ENCODE results near the gene SFXN5. TPM values are rescaled to one million over a fixed set of nuclear protein-coding genes. Genes with fewer than 3 reads are reported as not detected.

SFXN5 gene
- total RNA-seq, 1 experiment from 2014 or later = 15.2 TPM

DNA sequence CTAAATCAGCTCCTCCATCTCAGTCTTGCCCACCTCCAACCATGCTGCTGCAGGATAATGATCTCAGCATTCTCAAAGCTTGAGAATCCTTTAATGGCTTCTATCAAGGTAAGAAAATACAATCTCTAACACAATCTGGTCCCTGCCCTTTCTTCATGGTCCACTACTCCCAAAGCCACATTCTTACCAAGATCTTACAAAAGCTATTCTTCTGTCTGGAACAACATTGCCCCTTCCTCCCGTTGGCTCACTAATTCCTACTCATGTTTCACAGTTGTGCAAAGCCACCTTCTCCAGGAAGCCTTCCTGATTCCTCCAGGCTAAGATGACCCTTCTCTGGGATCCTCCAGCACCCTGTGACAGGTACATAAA, 5.9 kb upstream of the SFXN5 start:
- Histone ChIP-seq H3K27me3 (ENCODE audit: insufficient read depth, low read depth) (no peaks in the 10 kb centered on the region), H3K36me3 (ENCODE audit: low read depth) (no peaks in the 10 kb centered on the region), H3F3A (ENCODE audit: insufficient read depth, low read depth) (no peaks in the 10 kb centered on the region), H2AFZ (no peak overlapping the region), H3K9me2 (ENCODE audit: insufficient read depth) (no peaks in the 10 kb centered on the region), H3K4me1 (replicated peaks; ENCODE audit: insufficient read depth) (no peaks in the 10 kb centered on the region), H4K20me1 (ENCODE audit: insufficient read depth) (no peaks in the 10 kb centered on the region; the same call in 1 of the 2 replicates), H3K4me3 (no peak overlapping the region), H3K4me2 (no peak overlapping the region), H3K9me3 (ENCODE audit: insufficient read depth, low read depth) (no peaks in the 10 kb centered on the region), H3K27ac (no peak overlapping the region), H3K79me2 (ENCODE audit: low read depth) (no peaks in the 10 kb centered on the region)
- intact Hi-C loops (cut with micrococcal nuclease; ENCODE audit: unreplicated experiment) = no loop called here
- DNase-seq = no peak
- ChIA-PET POLR2A (ENCODE audit: unreplicated experiment) (no interaction called here), CTCF (no interaction called here)
- BruUV-seq (replicated peaks) = no TSS peak
- TF ChIP-seq, protein P1, sequence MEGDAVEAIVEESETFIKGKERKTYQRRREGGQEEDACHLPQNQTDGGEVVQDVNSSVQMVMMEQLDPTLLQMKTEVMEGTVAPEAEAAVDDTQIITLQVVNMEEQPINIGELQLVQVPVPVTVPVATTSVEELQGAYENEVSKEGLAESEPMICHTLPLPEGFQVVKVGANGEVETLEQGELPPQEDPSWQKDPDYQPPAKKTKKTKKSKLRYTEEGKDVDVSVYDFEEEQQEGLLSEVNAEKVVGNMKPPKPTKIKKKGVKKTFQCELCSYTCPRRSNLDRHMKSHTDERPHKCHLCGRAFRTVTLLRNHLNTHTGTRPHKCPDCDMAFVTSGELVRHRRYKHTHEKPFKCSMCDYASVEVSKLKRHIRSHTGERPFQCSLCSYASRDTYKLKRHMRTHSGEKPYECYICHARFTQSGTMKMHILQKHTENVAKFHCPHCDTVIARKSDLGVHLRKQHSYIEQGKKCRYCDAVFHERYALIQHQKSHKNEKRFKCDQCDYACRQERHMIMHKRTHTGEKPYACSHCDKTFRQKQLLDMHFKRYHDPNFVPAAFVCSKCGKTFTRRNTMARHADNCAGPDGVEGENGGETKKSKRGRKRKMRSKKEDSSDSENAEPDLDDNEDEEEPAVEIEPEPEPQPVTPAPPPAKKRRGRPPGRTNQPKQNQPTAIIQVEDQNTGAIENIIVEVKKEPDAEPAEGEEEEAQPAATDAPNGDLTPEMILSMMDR (conservative IDR thresholded peaks at IDR 0.05) = no peak
- no peak for TF ChIP-seq EZH2 (IDR thresholded peaks at IDR 0.05; ENCODE audit: low read depth)

DNA sequence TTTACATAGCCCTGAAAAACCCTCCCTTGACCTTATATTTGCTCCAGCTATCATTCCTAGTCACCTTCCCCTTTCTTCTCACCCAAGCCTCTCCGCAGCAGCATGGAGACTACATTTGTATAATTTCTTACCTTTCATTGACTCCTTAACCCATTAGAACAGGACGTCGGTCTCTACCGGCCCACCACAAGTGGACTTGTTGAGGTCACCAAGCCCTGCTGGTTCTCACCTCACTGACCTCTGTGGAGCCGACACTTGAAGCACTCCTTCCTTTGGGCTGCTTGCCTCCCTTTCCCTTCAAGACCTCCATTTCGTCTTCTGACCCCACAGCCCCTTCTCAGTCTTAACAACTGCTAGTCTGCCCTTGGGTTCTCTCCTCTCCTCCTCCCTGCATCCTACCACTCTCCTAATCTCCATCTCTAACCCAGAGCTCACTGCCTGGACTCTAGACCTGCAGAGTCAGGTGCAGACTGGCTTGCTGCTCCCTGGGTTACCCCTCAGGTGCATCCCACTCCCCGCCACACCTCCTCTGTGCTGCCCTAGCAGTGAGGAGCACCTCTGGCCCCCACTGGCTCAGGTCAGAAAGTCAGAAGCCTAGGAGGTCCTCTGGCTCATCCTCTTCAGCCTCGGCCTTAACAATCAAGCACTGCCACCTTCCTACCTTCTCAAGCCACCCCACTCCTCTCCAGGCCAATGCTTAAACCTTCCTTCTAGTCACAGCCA, 5.3 kb upstream of the SFXN5 start:
- Histone ChIP-seq H3K4me1 (replicated peaks; ENCODE audit: insufficient read depth) (no peaks in the 10 kb centered on the region), H3K27me3 (ENCODE audit: insufficient read depth, low read depth) (no peaks in the 10 kb centered on the region), H3K9me2 (ENCODE audit: insufficient read depth) (no peaks in the 10 kb centered on the region), H3K79me2 (ENCODE audit: low read depth) (no peaks in the 10 kb centered on the region), H4K20me1 (ENCODE audit: insufficient read depth) (no peaks in the 10 kb centered on the region), H3K4me2 (no peak overlapping the region), H3K36me3 (ENCODE audit: low read depth) (no peaks in the 10 kb centered on the region), H3K27ac (no peak overlapping the region), H2AFZ (no peak overlapping the region), H3K4me3 (no peak overlapping the region), H3F3A (ENCODE audit: insufficient read depth, low read depth) (no peaks in the 10 kb centered on the region), H3K9me3 (ENCODE audit: insufficient read depth, low read depth) (no peaks in the 10 kb centered on the region)
- BruUV-seq (replicated peaks) = no TSS peak
- POLR2A ChIA-PET (ENCODE audit: unreplicated experiment) = no interaction called here
- intact Hi-C loops (cut with micrococcal nuclease; ENCODE audit: unreplicated experiment) = no loop called here
- no peak for DNase-seq
- TF ChIP-seq, protein P1 (conservative IDR thresholded peaks at IDR 0.05) = no peak
- no peak for TF ChIP-seq EZH2 (IDR thresholded peaks at IDR 0.05; ENCODE audit: low read depth)
- CTCF ChIA-PET = no interaction called here

DNA sequence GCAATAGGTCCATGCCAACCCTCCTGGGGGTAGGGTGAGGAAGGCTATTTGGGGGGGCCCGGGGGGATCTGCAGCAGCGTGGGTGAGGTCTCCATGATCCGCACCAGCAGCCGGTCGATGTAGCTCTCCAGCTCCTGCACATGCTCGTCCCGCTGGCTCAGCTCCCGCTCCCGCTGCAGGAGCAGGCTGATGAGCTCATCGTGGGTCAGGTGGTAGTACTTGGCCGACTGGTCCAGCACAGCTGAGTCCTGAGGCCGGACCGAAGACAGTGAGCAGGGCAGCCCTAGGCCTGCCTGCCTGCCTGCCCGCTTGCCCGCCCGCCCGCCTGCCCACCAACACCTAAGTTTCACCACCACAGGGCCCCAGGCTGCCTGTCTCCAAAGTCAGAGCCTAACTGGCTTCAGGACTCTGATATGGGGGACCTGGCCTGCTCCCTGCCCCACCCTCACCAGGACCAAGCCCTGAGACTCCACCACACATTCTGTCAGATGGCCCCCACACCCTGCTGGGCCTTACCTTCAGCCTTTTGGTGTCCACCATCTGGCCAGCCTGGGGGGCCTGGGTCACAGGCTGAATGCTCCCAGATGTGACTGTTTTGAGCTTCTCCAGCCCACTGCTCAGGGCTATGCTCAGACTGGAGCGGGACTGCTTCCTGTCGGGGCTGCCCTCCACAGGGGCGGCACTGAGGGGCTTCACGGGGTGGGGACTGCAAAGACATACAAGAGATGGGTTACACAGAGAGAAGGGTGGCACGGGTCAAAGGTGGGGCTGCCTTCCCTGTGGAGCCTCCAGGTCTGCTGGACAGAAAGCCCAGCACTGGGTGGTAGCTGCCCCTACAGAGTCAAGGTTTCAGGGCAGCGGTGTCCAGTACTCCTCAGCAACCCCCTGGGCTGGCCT, 4.2 kb upstream of the SFXN5 start:
- Histone ChIP-seq H3K27me3 (ENCODE audit: insufficient read depth, low read depth) (no peaks in the 10 kb centered on the region), H3K4me1 (replicated peaks; ENCODE audit: insufficient read depth) (no peaks in the 10 kb centered on the region), H3K4me3 (no peak overlapping the region), H3K79me2 (ENCODE audit: low read depth) (no peaks in the 10 kb centered on the region), H3K4me2 (no peak overlapping the region), H3K9me2 (ENCODE audit: insufficient read depth) (no peaks in the 10 kb centered on the region), H3K27ac (no peak overlapping the region), H3K9me3 (ENCODE audit: insufficient read depth, low read depth) (no peaks in the 10 kb centered on the region), H3K36me3 (ENCODE audit: low read depth) (no peaks in the 10 kb centered on the region), H2AFZ (no peak overlapping the region), H3F3A (ENCODE audit: insufficient read depth, low read depth) (no peaks in the 10 kb centered on the region), H4K20me1 (ENCODE audit: insufficient read depth) (no peaks in the 10 kb centered on the region)
- TF ChIP-seq, protein P1 (conservative IDR thresholded peaks at IDR 0.05) = no peak
- no peak for TF ChIP-seq EZH2 (IDR thresholded peaks at IDR 0.05; ENCODE audit: low read depth)
- BruUV-seq (replicated peaks) = no TSS peak
- no peak for DNase-seq
- POLR2A ChIA-PET (ENCODE audit: unreplicated experiment) = no interaction called here
- intact Hi-C loops (cut with micrococcal nuclease; ENCODE audit: unreplicated experiment) = no loop called here
- CTCF ChIA-PET = no interaction called here

Measured in PC-9 (cell line).